ENCODE data around the gene PGM5.

Gene PGM5

GRCh38 chr9:68498816-68499215 is 142.4 kb downstream of the PGM5 start:
- DNase-seq, result no peak

DNA sequence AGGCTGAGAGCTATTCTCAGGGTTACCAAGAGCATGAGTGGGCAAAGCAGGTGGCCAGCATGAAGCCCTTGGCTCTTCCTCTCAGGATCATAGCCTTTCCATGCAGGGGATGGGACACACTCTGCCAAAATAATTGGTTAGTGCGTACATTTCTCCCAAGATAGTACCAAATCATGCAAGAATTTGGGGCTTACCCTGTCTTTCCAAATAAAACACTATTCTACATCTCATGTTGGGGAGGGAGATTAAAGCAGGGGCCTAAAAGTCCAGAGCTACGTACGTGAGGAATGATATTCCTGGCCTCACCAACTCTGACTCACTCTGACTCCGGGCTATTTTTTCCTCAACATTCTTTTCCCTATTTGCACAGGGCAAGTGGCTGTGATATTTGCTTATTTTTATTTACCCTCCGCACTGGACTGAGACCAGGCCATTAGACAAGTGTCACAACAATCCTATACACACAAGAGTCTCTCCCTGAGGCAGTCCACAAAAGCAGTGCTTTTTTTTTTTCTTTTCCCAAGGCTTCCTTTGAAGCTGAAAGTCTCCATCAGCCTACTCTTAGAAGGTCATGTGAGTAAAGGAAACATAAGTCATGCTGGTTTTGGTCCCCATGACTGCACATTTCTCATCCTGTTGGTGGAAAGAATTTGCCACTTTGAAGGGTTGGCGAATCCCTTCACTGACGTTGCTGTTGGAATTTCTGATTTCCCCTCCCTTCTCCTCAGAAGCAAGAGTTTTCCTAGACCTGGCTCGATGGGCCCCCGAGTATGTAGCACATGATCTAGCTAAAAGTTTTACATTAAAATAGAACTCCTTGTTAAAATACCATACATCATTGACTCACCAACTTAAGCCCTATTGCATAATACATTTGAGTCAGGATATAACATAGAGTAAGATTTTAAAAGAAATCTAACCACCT is 144.3 kb downstream of the PGM5 start:
- no peak for DNase-seq

- no peak for DNase-seq
Observed at GRCh38 chr9:68502279-68502678, 145.9 kb downstream of the PGM5 start.

GRCh38 chr9:68505681-68506409 is 149.4 kb downstream of the PGM5 start:
- DNase-seq, result no peak

DNA sequence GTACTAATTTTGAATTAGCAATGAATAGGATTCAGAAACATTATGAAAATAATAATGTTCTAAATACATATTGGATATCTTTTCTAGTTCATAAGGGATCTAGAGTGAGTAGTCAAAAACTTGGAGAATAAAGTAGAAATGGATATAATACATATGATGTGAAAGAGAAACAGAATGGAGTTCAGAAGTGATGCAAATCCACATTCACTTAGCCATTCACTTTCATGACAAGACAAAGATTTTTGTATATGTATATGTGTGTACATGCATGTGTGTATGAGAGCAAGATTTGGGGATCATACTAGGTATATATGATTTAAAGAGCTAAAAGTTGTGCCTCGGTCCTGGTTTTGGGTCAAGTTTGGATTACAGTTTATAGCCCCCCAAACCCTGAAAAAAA is 150.1 kb downstream of the PGM5 start:
- no peak for DNase-seq

DNA sequence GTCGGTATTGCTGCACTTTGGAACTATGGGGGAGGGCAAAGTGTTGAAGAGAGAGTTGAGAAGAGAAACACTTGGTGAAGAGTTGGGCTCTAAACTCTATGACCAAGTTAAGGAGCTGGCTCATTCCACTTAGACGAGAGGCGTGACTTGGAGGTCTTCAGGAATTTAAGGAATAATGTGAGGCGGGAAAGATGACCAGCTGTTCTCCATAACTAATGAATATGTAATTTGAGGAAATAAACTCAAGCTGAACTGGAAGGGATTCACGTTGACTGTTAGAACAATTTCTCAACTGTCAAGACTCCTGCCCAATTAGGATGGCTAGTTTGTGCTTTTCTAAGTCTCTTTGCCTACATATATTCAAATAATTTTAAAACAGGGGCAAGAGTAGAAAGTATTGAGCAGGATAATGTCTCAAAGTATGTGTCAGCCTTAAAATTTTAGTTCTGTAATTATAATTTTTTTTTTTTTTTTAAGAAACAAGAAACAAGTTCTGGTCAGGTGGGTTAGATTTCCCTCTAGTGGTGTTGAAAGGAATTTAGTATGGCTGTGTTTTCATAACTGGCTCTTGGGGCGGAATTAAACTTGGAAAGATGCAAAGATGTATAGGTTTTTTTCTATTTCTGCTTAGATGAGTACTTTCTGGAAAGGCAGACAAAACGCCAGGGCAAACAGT is 150.9 kb downstream of the PGM5 start:
- DNase-seq, result no peak

DNA sequence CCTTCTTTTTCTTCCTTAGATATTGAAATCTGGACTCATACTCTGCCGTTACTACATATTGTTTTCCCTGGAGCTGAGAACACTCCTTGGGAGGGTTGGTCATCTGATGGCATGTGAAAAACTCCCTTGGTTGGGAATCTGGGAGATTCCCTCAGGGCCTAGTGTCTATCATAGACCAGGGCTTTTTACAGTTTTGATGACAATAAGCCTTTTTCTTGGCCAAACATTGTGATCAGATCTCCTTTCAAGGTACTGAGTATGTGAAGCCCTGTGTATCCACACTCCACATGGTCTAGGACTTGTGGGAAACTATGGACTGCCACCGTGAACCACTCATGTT is 151.4 kb downstream of the PGM5 start:
- no peak for DNase-seq

- DNase-seq, result no peak
Observed at GRCh38 chr9:68508547-68508946, 152.1 kb downstream of the PGM5 start.

- DNase-seq, result no peak
Observed at GRCh38 chr9:68509689-68510088, 153.3 kb downstream of the PGM5 start.

GRCh38 chr9:68513385-68513784 is 157.0 kb downstream of the PGM5 start:
- no peak for DNase-seq

GRCh38 chr9:68513981-68514380 is 157.6 kb downstream of the PGM5 start:
- no peak for DNase-seq

DNA sequence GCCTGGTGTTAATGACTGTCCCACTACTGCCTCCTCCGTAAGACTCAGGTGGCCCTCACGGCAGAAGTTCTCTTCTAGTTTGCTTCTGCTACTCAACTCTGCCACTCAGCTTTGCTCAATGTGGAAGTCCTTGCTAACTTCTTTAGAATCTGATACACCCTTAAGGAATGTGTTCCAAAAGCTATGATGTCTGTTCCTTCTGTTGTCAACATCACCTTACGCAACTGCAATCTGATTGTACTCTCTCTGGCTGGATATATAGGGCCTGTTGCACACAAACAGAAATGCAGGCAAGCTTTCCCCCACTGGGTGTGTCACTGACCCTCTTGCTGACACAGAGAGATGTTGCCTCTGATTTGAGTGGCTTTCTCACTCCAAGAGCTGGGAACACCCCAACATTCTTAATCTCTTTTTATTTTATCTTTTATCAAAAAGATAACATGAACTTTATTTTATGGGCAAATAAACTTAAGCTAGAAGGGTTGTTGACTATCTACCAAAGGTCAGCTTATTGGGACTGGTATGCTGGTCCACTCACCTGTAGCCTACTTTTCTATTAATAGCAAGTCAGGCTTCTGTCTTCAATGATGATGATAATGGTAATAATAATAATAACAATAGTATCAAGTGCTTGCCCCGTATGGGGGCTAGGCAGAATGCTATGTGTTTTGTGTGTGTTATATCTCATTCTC is 159.1 kb downstream of the PGM5 start:
- no peak for DNase-seq

DNA sequence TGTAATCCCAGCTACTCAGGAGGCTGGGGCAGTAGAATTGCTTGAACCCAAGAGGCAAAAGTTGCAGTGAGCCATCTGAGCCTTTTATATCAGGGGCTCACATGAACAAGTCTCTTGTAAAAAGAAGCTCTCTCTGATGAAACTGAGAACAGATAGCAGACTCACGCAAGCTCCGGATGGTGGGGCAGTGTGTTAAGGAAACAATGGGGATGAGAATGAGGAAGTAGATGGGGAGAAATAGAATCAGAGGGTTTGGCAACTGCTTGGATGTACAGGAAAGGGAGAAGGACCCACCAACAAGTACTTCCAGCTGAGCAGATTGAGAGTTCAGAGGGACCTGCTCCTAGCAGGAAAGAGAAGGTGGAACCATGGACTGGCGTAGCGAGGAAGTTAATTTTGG is 165.7 kb downstream of the PGM5 start:
- no peak for DNase-seq

DNA sequence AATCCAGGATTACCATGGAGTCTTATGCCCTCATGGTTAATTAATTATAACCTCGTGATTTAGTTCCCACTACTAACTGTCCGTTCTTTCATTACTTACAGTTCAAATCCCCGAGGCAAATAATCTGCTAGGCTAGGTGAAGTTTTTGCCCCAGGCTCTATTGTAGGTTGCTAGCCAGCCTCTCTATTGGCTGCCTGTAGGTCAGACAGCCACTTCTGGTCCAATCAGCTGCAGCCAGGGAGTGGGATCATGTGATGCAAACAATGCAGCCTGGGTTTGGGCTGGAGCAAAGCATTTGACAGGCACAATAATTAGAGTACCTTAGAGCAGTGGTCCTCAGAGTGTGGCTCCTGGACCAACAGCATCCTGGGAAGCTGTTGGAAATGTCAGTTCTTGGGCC is 166.5 kb downstream of the PGM5 start:
- no peak for DNase-seq

GRCh38 chr9:68523367-68523936 is 167.0 kb downstream of the PGM5 start:
- no peak for DNase-seq

DNA sequence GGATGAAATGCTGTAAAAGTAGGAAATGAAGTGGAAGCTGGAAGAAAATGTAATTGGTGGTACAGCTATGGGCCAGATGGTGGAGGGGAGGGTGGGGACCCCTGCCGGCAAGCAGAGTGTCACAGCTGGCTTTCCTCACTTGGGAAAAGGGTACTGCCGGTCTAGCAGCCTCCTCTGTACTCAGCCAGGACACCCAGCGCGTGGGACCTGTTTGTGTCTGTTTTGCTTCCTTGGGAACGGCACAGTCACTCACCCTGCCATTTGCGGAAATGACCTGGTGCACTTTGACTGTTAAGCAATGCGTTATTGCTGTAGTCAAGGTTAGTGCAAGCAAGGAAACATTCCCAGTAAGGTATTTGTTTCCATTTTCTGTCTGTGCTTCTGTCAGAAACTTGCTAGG is 174.2 kb downstream of the PGM5 start:
- no peak for DNase-seq

DNA sequence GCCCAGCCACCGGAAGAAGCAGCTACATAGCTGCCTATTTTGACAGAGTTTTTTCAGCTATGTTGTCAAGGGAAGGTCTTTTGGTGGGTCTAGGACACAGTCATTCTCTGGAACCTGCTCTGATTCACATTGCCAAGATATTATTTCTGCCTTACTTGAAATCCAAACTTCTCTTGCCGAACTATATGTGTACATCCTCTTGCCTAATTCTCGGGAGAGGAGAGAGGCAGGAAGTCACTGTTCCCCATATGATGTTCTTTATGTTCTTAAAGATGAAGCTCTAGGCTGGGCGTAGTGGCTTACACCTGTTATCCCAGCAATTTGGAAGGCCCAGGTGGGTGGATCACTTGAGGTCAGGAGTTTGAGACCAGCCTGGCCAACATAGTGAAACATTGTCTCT is 175.7 kb downstream of the PGM5 start:
- DNase-seq, result no peak

DNA sequence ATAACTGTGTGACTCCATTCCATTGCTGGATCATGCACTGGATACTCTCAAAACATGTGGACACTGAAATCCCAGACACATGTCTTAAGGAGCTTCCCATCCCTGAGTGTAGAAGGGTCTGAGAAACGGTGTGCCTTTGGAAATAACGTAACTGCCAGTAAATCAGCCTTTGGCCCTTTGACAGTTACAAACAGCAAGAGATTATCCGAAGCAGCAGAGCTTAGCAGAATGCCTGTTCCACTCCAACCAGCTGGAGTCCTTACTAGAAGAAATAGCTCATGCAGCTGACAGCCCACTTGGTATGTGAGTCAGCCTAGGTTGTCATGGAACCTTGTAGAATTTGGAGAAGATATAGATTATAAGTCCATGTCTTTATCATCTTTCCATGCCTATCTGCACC is 177.3 kb downstream of the PGM5 start:
- no peak for DNase-seq

DNA sequence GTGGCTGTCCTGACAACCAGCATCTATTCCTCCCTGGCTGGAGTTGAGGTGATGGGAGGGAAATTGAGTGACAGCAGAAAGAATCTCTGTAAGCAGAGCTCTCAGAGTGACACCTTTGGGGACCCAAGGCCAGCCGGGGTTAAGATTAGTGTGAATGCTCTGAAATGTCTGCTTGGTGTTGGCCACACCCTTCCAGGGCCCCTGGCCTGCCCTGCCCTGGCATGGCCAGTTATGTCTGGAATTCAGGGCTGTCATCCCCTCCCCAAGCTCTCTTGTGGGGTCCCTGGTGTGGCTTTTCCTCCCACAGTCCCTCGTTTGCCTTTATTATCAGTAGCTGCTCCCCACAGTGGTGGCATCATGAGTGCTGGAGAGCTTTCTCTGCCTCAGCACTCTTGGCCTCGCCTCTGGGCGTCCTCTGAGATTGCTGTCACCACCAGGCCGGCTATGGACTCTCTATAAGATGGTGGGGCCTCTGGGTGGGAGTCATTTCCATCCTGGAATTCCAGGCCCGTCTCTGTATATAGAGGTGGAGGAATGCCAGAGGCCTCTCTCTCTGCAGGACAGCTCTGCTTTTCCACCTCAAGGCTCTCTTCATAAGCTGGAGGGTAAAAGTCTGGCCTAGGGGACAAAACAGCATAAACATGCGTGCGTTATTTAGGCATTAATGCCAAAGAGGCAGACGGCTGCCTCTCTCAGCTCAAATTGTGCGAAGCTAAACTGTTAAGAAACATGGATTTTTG is 180.6 kb downstream of the PGM5 start:
- no peak for DNase-seq

DNA sequence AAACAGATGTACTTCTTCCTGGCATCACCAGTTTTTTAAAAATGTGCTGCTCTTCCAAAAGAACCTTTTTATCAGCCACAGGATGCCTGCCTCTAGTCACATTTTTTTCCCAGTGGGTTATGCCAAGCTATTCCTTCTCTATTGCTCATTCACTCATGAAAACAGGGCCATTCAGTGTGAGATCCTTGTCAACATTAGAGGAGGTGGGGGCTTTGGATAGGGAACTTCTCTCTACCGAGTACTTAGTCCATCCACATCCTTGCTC is 181.1 kb downstream of the PGM5 start:
- no peak for DNase-seq

- DNase-seq, result no peak
Observed at GRCh38 chr9:68538200-68538599, 181.8 kb downstream of the PGM5 start.
